ENCODE data around the gene TRIM33. TPM values are rescaled to one million over a fixed set of nuclear protein-coding genes. Genes with fewer than 3 reads are reported as not detected.
A peak's percentile ranks its signal among the peaks of the same experiment; 100 is the strongest.

Gene TRIM33
- total and polyA plus RNA-seq, 2 of the 13 experiments (the other 11 are each of a cell fraction or from before 2014, with no cell fraction given): 35.5 to 42.2 TPM

GRCh38 chr1:114435088-114435715 is 75.8 kb downstream of the TRIM33 start (continued):
- no peak for TF ChIP-seq AHR (CRISPR knock-in tag; IDR thresholded peaks at IDR 0.05)
- TF ChIP-seq NCOR1 (IDR thresholded peaks at IDR 0.05; ENCODE audit: borderline replicate concordance, low read length): 0 out of 2 replicates have a peak, but pooled peaks have one; percentile 24
- TF ChIP-seq ATF2 (CRISPR knock-in tag; IDR thresholded peaks at IDR 0.05): 0 out of 2 replicates have a peak, but pooled peaks have one; percentile 22
- TF ChIP-seq TP53 (CRISPR knock-in tag; conservative IDR thresholded peaks at IDR 0.05): no peak
- 0 out of 2 replicates have a peak, but pooled peaks have one; percentile 22 for TF ChIP-seq ZMYM4 (CRISPR knock-in tag; IDR thresholded peaks at IDR 0.05)
- TF ChIP-seq, protein P1, sequence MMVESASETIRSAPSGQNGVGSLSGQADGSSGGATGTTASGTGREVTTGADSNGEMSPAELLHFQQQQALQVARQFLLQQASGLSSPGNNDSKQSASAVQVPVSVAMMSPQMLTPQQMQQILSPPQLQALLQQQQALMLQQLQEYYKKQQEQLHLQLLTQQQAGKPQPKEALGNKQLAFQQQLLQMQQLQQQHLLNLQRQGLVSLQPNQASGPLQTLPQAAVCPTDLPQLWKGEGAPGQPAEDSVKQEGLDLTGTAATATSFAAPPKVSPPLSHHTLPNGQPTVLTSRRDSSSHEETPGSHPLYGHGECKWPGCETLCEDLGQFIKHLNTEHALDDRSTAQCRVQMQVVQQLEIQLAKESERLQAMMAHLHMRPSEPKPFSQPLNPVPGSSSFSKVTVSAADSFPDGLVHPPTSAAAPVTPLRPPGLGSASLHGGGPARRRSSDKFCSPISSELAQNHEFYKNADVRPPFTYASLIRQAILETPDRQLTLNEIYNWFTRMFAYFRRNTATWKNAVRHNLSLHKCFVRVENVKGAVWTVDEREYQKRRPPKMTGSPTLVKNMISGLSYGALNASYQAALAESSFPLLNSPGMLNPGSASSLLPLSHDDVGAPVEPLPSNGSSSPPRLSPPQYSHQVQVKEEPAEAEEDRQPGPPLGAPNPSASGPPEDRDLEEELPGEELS (CRISPR knock-in tag; IDR thresholded peaks at IDR 0.05): 0 out of 2 replicates have a peak, but pooled peaks have one; percentile 54
- no peak for TF ChIP-seq SMAD9 (CRISPR knock-in tag; IDR thresholded peaks at IDR 0.05)
- 0 out of 2 replicates have a peak, but pooled peaks have one; percentile 45 for TF ChIP-seq ZNF205 (CRISPR knock-in tag; IDR thresholded peaks at IDR 0.05)
- TF ChIP-seq, protein P2, sequence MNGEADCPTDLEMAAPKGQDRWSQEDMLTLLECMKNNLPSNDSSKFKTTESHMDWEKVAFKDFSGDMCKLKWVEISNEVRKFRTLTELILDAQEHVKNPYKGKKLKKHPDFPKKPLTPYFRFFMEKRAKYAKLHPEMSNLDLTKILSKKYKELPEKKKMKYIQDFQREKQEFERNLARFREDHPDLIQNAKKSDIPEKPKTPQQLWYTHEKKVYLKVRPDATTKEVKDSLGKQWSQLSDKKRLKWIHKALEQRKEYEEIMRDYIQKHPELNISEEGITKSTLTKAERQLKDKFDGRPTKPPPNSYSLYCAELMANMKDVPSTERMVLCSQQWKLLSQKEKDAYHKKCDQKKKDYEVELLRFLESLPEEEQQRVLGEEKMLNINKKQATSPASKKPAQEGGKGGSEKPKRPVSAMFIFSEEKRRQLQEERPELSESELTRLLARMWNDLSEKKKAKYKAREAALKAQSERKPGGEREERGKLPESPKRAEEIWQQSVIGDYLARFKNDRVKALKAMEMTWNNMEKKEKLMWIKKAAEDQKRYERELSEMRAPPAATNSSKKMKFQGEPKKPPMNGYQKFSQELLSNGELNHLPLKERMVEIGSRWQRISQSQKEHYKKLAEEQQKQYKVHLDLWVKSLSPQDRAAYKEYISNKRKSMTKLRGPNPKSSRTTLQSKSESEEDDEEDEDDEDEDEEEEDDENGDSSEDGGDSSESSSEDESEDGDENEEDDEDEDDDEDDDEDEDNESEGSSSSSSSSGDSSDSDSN (CRISPR knock-in tag; IDR thresholded peaks at IDR 0.05): no peak
- 0 out of 2 replicates have a peak, but pooled peaks have one; percentile 32 for TF ChIP-seq ZGPAT (CRISPR knock-in tag; IDR thresholded peaks at IDR 0.05)
- no peak for TF ChIP-seq HNF1B (CRISPR knock-in tag; IDR thresholded peaks at IDR 0.05)
- TF ChIP-seq ZBTB1 (CRISPR knock-in tag; IDR thresholded peaks at IDR 0.05; ENCODE audit: borderline replicate concordance): no peak
- no peak for TF ChIP-seq ZNF430 (CRISPR knock-in tag; IDR thresholded peaks at IDR 0.05)
- no peak for TF ChIP-seq ZFP1 (CRISPR knock-in tag; IDR thresholded peaks at IDR 0.05)
- TF ChIP-seq PAX8 (CRISPR knock-in tag; IDR thresholded peaks at IDR 0.05; ENCODE audit: borderline replicate concordance): no peak
- no peak for TF ChIP-seq SOX6 (IDR thresholded peaks at IDR 0.05)
- peak; percentile 37; the same call in 1 of the 2 replicates for TF ChIP-seq SOX6 (CRISPR knock-in tag; IDR thresholded peaks at IDR 0.05)
- 0 out of 2 replicates have a peak, but pooled peaks have one; percentile 14 for TF ChIP-seq DRAP1 (CRISPR knock-in tag; IDR thresholded peaks at IDR 0.05)
- 0 out of 2 replicates have a peak, but pooled peaks have one; percentile 40 for TF ChIP-seq ZBTB37 (CRISPR knock-in tag; IDR thresholded peaks at IDR 0.05)
